ENCODE data around the gene TMPRSS12.

- no peak for TF ChIP-seq MTA1 (CRISPR knock-in tag; IDR thresholded peaks at IDR 0.05; ENCODE audit: borderline replicate concordance)
- no peak for TF ChIP-seq FOXO1 (CRISPR knock-in tag; IDR thresholded peaks at IDR 0.05)
- TF ChIP-seq ZNF225 (CRISPR knock-in tag; IDR thresholded peaks at IDR 0.05), result no peak
- no peak for TF ChIP-seq CEBPB (IDR thresholded peaks at IDR 0.05; ENCODE audit: borderline replicate concordance, low read depth, low read length)
- no peak for TF ChIP-seq SP2 (CRISPR knock-in tag; IDR thresholded peaks at IDR 0.05)
- TF ChIP-seq, protein P1, sequence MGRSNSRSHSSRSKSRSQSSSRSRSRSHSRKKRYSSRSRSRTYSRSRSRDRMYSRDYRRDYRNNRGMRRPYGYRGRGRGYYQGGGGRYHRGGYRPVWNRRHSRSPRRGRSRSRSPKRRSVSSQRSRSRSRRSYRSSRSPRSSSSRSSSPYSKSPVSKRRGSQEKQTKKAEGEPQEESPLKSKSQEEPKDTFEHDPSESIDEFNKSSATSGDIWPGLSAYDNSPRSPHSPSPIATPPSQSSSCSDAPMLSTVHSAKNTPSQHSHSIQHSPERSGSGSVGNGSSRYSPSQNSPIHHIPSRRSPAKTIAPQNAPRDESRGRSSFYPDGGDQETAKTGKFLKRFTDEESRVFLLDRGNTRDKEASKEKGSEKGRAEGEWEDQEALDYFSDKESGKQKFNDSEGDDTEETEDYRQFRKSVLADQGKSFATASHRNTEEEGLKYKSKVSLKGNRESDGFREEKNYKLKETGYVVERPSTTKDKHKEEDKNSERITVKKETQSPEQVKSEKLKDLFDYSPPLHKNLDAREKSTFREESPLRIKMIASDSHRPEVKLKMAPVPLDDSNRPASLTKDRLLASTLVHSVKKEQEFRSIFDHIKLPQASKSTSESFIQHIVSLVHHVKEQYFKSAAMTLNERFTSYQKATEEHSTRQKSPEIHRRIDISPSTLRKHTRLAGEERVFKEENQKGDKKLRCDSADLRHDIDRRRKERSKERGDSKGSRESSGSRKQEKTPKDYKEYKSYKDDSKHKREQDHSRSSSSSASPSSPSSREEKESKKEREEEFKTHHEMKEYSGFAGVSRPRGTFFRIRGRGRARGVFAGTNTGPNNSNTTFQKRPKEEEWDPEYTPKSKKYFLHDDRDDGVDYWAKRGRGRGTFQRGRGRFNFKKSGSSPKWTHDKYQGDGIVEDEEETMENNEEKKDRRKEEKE (IDR thresholded peaks at IDR 0.05), result no peak
Measured at GRCh38 chr12:50845021-50845647, 2.4 kb downstream of the TMPRSS12 start.
